HG03558 (cell line): Measurements from ENCODE around the gene FARS2.
"Not testable (repeated sequence)": the region's sequence is repeated elsewhere in the genome, so short reads cannot be mapped to it uniquely, and the experiment has no call there.

ENCODE experiments used
- ATAC-seq: cut with Tn5 transposase; IDR thresholded peaks from one replicate; pipeline ENCODE4 v1.9.1; 2021; ENCODE audit warnings: moderate number of reproducible peaks; ENCODE audit not compliant: unreplicated experiment; ENCODE audit errors: extremely low read depth

Gene FARS2

GRCh38 chr6:5554226-5554625 lies 292.9 kb downstream of the FARS2 start:
- ATAC-seq, result no peak

DNA sequence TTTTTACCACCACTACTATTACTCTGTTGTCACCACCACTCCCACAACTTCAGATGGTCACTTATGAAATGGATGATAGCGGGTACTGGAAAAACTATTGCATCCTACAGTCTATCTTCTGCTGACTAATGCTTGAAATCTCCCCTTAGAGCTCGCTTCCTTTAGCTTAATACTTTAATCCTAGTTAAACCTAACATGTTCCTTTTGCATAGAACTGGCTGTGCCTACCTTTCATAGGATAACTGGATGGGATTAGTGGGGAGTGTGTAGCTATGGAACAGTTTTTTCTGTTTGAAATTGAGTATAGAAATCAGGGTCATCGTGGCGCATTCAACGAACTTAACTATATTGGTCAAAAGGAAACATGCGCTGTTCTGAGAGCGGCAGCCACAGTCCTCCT lies 294.7 kb downstream of the FARS2 start:
- ATAC-seq, result no peak

GRCh38 chr6:5557506-5557905 lies 296.2 kb downstream of the FARS2 start:
- ATAC-seq, result no peak

- ATAC-seq, result no peak
These were observed 298.3 kb downstream of the FARS2 start for GRCh38 chr6:5559651-5560050.

- ATAC-seq, result no peak
These were observed 301.0 kb downstream of the FARS2 start for GRCh38 chr6:5562277-5562676.

GRCh38 chr6:5563086-5563485 lies 301.8 kb downstream of the FARS2 start:
- ATAC-seq, result no peak

DNA sequence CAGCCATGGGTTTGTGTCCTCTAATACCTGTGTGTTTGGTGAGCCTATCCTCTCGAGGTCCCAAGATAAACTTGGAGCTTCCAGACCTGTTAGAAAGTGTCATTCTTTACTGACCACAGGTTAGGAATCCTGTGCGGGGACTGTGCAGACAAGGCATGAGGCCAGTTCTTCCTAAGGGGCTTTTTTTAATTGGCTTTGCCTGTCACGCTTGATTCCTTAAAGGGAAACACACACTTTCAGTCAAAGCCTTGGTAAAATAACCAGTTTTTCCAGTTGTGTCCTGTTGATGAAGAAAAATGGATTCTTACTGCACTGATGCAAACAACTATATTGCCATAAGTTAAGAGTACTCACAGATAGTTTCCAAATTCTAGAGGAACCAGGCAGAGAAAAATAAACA lies 303.4 kb downstream of the FARS2 start:
- ATAC-seq, result not testable (repeated sequence)

GRCh38 chr6:5565971-5566370 lies 304.7 kb downstream of the FARS2 start:
- no peak for ATAC-seq

GRCh38 chr6:5566718-5567117 lies 305.4 kb downstream of the FARS2 start:
- ATAC-seq, result no peak

DNA sequence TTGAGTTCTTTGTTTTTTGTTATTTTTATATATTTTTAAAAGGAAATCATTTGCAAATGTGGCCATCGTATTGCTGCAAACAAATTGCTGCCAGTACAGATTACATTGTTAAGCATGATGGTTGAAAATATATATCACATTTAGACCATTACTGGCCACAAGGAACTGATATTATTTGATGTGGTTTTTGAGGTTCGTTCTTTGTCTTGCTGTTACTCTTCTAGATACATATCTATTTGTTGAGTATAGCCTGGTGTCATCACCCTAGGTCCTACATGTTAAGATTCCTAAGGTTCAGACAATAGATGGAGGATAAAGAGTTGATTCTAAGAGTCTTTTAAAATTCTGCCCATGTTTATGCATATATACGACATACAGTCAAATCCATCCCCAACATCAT lies 306.0 kb downstream of the FARS2 start:
- ATAC-seq, result no peak

DNA sequence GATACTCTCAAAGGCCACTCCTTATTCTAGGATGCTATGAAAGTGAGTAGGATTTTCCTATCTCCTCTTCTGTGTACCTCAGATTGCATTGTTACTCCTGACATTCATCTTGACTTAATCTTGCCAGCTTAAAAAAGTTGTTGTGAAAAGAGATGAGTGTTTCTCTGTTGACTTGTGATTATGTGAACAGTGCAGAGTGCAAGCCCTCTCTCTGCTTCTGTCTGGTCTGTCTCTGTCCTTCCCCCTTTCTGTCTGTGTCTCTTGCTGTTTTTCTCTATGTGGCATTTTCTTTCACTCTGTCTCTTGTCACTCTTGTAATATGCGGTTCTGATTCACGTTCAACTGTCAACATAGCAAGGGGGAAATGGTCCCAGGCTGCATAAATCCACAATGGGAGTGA lies 306.6 kb downstream of the FARS2 start:
- no peak for ATAC-seq

DNA sequence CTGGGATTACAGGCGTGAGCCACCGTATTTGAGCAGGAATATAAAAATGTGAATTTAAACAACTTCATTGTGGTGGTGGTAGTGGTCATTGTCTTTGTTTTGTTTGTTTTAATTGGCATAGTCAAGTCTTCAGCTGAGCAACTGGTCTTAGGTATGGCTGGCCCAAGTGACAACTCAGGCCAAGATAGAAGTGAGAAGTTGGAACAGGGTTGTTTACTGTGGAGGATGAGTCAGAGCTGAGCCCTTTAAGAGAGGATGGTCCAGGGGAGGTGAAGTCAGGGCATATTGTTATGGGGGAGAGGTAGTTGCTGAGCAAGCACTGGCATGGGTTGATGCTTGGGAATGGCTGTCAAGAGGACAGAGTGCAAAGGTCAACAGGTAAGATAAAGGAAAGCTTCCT lies 308.2 kb downstream of the FARS2 start:
- ATAC-seq, result no peak

GRCh38 chr6:5570641-5571040 lies 309.3 kb downstream of the FARS2 start:
- ATAC-seq, result no peak

- no peak for ATAC-seq
These were observed 319.6 kb downstream of the FARS2 start for GRCh38 chr6:5580736-5581581.

- ATAC-seq, result no peak
These were observed 321.4 kb downstream of the FARS2 start for GRCh38 chr6:5582762-5583161.

GRCh38 chr6:5583528-5583927 lies 322.2 kb downstream of the FARS2 start:
- no peak for ATAC-seq

- ATAC-seq, result no peak
These were observed 322.8 kb downstream of the FARS2 start for GRCh38 chr6:5584078-5584482.

DNA sequence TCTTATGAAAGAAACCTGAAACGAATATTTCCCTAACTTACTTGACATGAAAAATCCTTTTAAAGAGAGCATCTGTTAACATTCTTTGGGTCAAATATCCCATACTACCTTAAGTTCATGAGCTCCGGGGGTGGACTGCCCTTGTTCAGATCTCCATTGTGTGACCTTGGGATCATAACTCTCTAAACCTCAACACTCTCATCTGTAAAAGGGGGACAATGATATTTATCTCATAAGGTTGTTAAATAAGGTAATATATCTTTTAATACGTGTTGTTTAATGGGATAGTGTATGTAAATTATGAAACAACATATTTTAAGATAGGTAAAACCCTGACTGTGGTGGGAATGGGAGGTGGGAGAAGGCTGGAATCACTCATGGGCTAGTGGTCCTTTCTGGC lies 326.3 kb downstream of the FARS2 start:
- ATAC-seq, result no peak

DNA sequence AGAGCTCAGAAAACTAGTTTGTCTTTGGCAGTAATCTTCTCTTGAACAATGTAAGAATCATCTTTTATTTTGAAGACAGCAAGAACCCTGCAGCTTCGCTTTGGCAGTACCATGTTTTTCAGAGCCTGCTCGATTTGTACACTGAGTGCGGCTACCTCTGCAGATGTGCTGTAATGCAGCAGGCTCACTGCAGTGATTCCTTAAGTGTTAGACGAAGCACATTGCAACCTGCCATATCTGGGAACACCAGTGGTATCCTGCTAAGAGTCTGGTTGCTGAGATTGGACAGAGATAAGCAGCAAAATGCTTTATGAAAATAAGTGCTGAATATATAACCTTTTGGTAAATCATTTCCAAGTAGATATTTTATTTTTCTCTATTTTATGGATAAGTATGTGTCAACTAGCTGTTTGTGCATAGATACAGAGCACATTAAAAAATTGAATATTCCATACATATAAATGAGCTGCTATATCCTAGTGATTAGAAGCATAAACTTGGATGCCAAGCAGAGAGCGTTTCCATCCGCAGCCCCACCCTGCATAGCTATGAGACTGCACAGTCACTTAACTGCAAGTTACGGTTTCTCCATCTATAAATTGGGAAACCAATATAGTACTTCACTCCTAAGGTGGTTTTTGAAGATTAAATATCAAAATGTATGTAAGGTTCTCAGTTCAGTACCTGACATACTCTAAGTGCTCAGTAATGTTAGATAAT lies 328.3 kb downstream of the FARS2 start:
- ATAC-seq, result no peak

GRCh38 chr6:5590187-5590586 lies 328.9 kb downstream of the FARS2 start:
- no peak for ATAC-seq

DNA sequence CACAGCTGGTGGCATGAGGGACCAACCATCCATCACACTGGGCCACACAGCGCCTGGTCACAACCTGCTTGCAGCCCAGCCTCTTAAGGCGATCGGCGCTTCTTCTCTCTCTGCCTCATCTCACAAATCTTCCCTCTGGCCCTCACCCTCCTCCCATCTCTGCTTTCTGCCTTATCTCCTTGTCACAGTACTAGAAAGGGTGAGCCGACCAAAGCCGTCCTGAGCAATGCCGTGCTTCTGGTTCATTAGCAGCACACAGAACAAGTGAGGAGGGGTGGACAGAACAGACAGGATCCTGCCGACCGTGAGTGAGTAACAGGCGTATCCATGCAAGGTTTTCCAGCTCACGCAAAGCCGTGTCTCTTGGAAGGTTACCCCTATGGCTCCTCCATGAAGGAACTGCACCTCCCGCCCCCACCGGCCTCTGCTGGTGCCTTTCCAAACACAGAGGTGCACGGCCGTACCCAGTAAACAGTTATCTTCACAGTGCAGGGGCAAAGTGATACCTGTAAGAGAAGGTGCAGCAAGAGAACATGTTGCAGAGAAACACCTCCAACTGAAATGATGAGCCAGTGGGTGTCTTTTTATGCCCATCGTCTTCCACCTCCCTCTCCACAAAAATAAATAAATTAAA lies 331.7 kb downstream of the FARS2 start:
- no peak for ATAC-seq
